ENCODE results near the gene MGAT5B.
"Not testable (repeated sequence)": the region's sequence is repeated elsewhere in the genome, so short reads cannot be mapped to it uniquely, and the experiment has no call there.

The MGAT5B gene

GRCh38 chr17:76868176-76868668, at the start of gene MGAT5B:
Gene MGAT5B, plus strand, starts transcription at chr17:76868404. Its CDS starts 626 bp downstream, at chr17:76869030.
- DNase-seq (ENCODE audit: low spot score), result peak; percentile 71

GRCh38 chr17:76820039-76820438, 48.2 kb upstream of the MGAT5B start:
- DNase-seq (ENCODE audit: low spot score), result no peak

GRCh38 chr17:76820561-76820960, 47.6 kb upstream of the MGAT5B start:
- no peak for DNase-seq (ENCODE audit: low spot score)

DNA sequence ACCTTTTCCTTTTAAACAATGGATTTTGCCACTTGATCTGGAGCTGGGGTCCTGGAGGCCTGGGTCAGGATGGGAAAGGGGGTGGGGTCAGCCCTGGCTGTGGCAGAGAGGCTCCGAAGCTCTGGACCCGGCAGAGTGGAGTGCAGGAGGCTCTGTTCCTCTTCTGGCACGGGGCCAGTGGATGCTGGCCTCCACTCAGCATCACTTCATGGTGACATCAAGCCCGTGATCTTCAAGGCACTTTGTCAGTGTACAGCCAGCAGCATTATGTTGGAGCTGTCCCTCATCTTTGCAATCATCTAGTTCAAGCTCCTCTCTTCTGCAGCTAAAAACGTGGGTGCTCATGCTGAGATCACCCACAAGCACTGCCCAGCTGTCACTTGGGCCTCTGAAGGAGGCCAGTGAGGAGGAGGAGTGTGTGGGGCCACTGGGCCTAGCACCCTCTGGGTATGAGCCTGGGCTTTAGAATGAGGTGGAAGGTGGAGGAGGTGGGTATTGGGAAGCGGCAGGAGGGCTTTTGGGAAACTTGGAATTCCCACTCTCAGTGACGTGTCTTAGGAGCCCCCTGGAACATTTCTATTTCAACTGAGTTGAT, 45.9 kb upstream of the MGAT5B start:
- DNase-seq (ENCODE audit: low spot score), result no peak

GRCh38 chr17:76824093-76824492, 44.1 kb upstream of the MGAT5B start:
- DNase-seq (ENCODE audit: low spot score), result no peak

DNA sequence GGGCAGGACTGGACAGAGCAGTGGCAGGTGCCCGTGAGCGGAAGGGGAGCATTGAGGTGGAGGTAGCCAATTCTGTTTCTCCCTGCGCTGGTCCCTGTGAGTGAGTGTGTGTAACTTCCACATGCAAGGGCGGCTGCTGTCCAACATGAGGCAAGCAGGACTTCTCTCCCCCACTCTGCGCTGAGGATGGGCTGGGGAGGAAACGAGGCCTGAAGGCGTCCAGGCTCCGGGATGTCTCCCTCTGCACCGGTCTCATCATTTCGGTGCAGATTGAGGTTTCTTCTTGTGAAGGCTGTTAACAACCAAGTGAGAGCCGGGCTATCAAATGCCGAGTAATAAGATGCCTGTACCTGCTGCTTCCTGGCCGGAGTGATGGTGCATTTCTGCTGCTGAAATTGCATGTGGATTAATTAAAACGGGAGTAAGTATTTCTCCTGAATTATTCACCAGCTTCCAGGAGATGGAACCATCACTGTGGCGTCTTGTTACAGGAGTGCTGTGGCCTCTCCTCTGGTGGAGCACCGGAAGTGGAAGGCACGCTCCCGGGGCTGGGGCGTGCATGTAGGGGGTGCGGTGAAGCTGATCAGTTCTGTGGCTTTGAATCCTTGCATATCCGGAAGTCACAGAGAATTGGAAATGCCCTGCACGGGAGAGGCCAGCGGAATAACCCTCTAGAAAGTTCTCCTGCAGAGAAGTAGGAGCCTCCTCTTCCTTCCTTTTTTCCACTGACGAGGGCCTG, 41.7 kb upstream of the MGAT5B start:
- DNase-seq (ENCODE audit: low spot score), result no peak

- DNase-seq (ENCODE audit: low spot score), result no peak
Measured at GRCh38 chr17:76827736-76828135, 40.5 kb upstream of the MGAT5B start.

DNA sequence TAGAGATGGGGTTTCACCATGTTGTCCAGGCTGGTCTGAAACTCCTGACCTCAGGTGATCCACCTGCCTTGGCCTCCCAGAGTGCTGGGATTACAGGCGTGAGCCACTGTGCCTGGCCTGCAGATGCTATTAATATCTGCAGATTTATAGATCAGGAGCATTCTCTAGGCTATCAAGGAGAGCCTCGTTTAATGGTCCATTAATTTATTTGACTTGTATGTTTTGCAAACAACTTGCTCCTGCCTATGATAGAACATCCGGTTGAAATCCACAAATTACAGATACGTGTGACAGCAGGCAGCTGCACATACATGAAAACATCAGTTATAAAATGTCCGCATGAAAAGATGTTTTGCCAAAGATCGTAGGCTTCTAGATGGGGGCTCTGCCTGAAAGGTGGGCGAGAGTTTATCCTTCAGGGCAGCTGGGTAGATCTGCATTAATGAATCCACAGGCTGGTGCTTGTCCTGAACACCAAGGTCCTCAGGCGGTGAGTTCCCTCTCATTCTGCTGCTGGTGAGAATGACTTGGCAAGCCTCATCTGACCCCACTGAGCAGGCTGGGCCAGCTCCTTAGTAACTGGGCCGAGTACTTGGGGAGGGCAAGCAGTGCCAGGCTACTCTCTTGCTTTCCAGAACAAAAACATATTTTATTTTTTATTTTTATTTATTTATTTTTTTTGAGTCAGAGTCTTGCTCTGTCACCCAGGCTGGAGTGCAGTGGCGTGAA, 37.1 kb upstream of the MGAT5B start:
- DNase-seq (ENCODE audit: low spot score), result no peak

DNA sequence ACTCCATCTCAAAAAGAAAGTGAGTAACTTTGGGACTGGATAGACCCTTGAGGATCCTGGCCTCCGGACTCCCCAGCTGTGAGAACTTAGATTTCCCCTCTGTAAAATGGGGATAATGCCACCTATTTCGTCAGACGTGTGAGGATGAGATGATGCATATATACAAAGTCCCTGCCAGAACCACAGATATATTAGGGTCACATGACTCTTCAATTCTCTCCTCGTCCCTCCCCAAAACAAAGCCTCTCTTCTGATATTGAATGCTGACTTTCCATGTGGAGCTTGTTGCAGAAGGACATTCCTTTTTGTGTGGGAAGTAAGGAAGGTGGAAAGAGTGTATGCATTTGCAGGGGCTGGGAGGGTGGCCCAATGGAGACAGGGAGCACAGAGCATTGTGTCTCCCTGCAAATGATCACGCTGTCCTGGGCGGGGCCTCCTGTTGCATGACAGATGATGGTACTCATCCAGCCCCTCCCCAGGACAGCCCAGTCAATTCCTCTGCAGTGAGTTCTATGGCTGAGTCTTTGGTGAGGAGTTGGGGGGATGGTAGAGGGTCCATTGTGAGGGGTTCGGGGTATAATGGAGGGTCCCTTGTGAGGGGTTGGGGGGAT, 35.1 kb upstream of the MGAT5B start:
- no peak for DNase-seq (ENCODE audit: low spot score)

- no peak for DNase-seq (ENCODE audit: low spot score)
Measured at GRCh38 chr17:76833747-76834146, 34.5 kb upstream of the MGAT5B start.

DNA sequence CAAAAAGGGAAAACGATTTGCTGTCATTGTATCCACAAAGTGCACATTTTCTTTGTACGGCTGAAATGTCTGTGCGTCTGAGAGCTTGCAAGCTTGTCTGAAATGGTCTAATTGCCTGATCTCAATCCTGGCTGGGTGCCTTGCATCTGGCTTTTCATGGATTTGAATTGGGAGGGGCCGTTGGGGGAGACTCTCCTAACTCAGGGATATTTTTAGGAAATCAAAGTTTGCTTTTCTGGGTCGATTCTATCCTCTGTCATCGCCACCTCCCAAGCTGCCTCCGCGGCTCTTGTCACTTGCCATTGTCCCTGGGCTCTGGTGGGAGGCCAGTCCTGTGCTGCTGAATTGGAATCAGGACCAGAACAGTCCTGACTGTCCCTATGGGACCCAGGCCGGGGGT, 33.3 kb upstream of the MGAT5B start:
- DNase-seq (ENCODE audit: low spot score), result no peak

DNA sequence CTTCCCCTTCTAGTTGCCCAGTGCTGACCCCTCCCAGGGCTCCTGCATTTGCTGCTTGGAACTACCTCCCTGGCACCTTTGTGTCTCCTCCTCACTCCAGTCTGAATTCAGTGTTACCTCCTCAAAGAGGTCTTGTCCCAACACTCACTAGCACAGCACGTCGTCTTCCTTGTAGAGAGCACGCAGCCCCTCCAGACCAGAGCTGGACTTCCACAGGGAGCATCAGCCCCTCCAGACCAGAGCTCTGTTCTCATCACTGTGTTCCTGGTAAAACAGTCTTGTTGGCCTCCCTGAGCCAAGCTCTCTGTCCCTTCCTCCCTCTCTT, 27.8 kb upstream of the MGAT5B start:
- DNase-seq (ENCODE audit: low spot score), result no peak

GRCh38 chr17:76840884-76841775, 27.1 kb upstream of the MGAT5B start:
- no peak for DNase-seq (ENCODE audit: low spot score)

- DNase-seq (ENCODE audit: low spot score), result no peak
Measured at GRCh38 chr17:76841776-76842405, 26.3 kb upstream of the MGAT5B start.

DNA sequence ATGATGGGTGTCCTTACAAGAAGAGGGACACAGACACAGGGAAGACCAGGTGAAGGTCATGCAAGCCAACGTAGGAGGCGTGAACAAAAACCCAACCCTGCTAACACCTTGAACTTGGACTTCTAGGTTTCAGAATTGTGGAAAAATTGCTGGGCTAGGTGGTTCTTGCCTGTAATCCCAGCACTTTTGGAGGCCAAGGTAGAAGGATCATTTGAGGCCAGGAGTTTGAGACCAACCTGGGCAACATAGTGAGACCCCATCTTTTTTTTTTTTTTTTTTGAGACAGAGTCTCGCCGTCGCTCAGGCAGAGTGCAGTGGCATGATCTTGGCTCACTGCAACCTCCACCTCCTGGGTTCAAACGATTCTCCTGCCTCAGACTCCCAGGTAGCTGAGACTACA, 25.1 kb upstream of the MGAT5B start:
- not testable (repeated sequence) for DNase-seq (ENCODE audit: low spot score)

DNA sequence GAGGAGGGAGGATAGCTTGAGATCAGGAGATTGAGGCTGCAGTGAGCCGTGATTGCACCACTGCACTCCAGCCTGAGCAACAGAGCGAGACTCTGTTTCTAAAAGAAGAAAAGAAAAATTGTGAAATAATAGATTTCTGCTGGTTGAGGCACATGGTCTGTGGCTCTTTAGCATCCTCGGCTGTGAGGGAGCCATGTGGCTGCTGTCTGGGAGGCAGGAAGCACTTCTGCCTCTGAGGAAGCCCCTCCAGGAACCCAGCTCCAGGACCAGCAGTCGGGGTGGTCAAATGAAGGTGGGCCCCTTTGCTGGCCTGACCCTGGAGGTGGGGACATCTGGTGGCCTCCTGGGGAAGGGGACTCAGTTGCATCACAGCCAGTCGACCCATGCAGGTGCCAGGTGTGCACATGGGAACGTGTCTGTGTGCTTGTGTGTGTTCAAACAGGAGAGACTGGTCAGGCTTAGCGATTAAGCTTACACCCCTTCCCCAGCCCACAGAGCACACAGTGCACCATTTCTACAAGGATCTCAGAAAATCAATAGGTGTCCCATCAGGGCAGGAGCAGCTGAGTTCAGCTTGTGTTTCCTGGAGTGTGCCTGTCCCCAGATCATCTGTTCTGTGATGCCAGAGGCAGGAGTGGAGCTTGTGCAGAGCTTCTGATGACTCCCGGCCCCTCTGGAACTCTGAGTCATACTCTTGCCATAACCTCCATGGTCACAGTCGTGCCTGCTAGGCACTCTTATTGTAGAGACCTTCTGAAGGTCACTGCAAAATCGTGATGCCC, 24.3 kb upstream of the MGAT5B start:
- DNase-seq (ENCODE audit: low spot score), result no peak

GRCh38 chr17:76844485-76844829, 23.7 kb upstream of the MGAT5B start:
- no peak for DNase-seq (ENCODE audit: low spot score)

GRCh38 chr17:76844846-76845245, 23.4 kb upstream of the MGAT5B start:
- no peak for DNase-seq (ENCODE audit: low spot score)

DNA sequence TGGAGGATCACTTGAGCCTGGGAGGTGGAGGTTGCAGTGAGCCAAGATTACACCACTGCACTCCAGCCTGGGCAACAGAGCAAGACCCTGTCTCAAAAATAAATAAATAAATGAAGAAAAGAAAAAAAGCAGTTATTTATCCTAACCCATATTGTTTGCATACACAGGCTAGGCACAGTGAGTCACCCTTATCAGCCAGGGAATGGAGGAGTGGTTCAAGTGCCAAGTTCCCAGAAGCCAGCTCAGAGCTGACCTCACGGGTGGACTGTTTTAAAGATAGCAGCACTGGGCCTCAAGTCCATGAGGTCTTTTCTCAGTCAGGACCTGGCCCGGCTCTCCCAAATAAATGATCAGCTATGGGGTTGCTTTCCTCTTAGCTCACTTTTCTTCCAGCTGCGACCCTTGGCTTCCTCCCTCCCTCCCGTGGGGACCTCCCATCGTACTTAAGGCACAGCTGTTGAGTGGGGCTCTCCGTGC, 22.6 kb upstream of the MGAT5B start:
- no peak for DNase-seq (ENCODE audit: low spot score)

- DNase-seq (ENCODE audit: low spot score), result no peak
Measured at GRCh38 chr17:76847031-76847430, 21.2 kb upstream of the MGAT5B start.
